ACHN (cell line): ENCODE results near the gene CACNB2.

Experiments used
- DNase-seq: peaks from one replicate; pipeline ENCODE4 v3.0.0-alpha.2; 2015
- in situ Hi-C: cut with HindIII; loops from 2 replicates; pipeline ENCODE4 v1.10.0; 2017; ENCODE audit warnings: low sequenced_read_pairs, low pct_ligation_motif_present, low pct_unique_long_range_greater_than_20kb

Gene CACNB2

GRCh38 chr10:18303851-18304801 is 163.9 kb downstream of the CACNB2 start:
- in situ Hi-C loops: no loop called here
- DNase-seq: no peak

DNA sequence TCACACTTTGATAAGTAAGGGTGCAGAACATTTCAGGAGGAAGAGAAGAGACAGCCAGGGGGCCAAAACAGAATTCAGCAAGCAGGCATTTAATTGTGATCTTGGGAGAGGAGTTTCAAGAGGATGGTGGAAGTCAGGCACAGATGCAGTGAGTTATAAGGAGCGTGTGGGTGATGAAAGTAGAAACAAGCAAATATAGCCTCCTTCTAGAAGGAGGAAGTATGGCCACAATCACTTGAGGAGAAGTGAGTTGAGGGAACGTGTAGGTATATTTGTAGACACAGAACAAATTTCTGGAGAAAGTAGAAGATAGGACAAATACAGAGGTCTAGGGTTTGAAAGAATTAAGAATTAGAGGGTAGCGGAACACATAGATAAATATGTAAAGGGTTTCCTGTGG is 165.8 kb downstream of the CACNB2 start:
- in situ Hi-C loops: no loop called here
- DNase-seq: no peak

GRCh38 chr10:18308600-18308999 is 168.4 kb downstream of the CACNB2 start:
- DNase-seq: no peak
- in situ Hi-C loops: no loop called here

DNA sequence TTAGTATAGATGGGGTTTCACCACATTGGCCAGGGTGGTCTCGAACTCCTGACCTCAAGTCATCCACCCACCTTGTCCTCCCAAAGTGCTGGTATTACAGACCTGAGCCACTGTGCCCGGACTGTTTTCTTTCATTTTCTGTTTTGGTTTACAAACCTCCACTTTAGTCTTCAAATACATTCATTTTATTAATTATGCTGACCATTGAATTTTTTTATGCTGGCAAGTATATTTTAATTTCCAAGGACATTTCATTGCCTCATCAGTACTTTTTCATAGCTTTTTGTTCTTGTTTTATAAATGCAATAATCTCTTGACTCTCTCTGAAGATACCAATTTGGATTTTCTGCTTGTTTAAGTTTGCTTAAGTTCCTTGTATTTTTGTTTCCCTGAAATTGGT is 170.5 kb downstream of the CACNB2 start:
- no peak for DNase-seq
- in situ Hi-C loops: no loop called here

- in situ Hi-C loops: no loop called here
- peak; percentile 28 for DNase-seq
Measured at GRCh38 chr10:18312374-18313139, 172.3 kb downstream of the CACNB2 start.

DNA sequence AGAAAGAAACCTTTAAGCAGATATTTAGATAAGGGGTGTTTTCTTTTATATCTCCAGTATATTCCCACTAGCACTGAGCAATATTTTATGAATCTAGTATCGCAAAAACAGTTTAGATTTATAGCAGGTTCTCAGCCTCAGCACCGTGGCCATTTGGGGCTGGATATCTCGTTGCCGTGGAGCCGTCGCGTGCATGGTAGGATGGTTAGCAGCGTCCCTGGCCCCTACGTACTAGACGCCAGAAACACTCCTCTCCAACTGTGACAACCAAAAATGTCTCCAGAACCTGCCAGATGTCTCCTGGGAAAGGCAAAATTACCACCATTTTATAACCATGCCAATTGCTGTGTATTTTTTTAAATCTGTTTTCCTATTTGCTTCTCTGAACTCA is 172.9 kb downstream of the CACNB2 start:
- DNase-seq: no peak
- in situ Hi-C loops: no loop called here

- no peak for DNase-seq
- in situ Hi-C loops: no loop called here
Measured at GRCh38 chr10:18313626-18314025, 173.4 kb downstream of the CACNB2 start.

GRCh38 chr10:18319628-18320027 is 179.4 kb downstream of the CACNB2 start:
- in situ Hi-C loops: no loop called here
- DNase-seq: no peak

GRCh38 chr10:18321371-18321770 is 181.1 kb downstream of the CACNB2 start:
- in situ Hi-C loops: no loop called here
- no peak for DNase-seq

DNA sequence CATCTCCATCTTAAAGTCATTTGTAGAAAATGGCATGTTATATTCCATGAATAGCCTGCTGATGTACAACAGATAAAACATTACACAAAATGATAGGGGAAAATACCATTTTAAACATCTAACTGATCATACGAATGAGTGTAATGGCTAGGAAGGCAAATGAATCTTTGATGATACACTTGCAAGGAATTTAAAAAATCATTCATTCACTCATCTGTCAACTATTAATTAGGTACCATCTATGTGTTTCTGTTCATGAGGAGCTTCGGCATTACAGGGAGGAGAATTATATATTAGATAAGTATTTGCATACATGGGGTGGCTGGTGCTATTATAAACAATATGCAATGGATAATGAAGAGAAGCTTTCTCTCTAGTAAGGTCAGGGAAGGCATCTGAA is 183.7 kb downstream of the CACNB2 start:
- in situ Hi-C loops: no loop called here
- DNase-seq: no peak

DNA sequence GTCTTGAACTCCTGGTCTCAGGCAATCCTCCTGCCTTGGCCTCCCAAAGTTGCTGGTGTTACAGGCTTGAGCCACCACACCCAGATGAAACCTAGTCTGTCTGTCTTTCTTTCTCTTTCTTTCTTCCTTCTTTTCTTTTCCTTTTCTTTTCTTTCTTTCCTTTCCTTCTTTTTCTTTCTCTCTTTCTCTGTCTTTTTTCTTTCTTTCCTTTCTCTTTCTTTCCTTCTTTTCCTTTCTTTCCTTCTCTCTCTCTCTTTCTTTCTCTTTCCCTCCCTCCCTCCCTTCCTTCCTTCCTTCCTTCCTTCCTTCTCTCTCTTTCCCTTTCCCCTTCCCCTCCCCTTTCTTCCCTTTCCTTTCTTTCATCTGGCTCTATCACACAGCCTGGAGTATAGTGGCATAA is 185.2 kb downstream of the CACNB2 start:
- no peak for DNase-seq
- in situ Hi-C loops: no loop called here

- DNase-seq: no peak
- in situ Hi-C loops: no loop called here
Measured at GRCh38 chr10:18325889-18326531, 185.8 kb downstream of the CACNB2 start.

- in situ Hi-C loops: no loop called here
- no peak for DNase-seq
Measured at GRCh38 chr10:18328941-18329340, 188.7 kb downstream of the CACNB2 start.

GRCh38 chr10:18332048-18332447 is 191.8 kb downstream of the CACNB2 start:
- no peak for DNase-seq

GRCh38 chr10:18332484-18332883 is 192.3 kb downstream of the CACNB2 start:
- no peak for DNase-seq
- in situ Hi-C loops: no loop called here

More at GRCh38 chr10:18332048-18332447, 191.8 kb downstream of the CACNB2 start:
- in situ Hi-C loops: no loop called here

DNA sequence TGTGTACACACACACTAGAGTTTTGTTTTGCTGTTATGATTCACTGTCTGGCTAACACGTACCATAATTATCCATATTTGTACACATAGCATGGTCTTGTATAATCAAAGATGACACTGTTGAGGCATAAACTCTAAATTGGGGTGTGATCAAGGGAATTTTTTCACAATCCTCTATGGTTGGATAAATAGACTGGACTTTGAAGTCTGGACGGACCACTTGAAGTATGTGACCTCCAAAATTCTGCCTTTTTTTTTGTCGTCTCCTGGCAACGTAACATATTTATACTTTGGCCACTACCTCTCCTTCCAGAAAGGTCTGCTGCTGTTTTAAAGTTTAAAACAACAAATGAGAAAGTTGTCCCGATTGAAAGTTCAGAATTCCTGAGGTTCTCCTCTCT is 193.4 kb downstream of the CACNB2 start:
- in situ Hi-C loops: no loop called here
- no peak for DNase-seq

DNA sequence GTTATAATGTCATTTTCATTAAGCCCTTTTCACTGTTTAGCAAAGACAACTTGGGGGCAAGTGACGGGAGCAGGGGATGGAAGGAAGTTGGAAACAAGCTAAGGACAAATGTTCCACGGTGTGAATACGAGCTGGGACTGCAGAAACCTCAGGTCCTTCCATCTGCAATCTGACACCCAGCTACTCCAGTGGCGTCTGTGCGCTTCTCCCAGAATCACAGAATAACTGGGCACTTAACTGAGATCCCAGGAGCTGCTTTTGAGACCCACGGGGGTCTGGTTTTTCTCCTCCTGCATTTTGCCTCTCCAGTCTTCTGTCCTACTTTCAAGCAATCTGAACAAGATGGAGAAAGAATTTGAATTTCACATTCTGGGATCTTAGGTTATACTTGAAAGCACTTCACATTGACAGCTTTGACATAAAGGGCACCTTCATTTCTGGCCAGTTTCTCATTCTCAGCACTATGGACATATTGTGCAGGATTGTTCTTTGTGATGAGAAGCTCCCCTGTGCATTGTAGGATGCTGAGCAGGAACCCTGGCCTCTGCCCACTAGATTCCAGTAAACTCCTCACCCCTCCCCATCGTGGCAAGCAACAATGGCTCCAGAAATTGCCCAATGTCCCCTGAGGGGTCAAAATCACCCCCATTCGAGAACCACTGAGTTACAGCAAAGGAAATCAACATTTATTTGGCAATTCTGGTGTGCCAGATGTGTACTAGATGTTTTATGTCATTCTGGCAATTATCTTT is 194.1 kb downstream of the CACNB2 start:
- in situ Hi-C loops: no loop called here
- DNase-seq: no peak

- in situ Hi-C loops: no loop called here
- peak; percentile 3 for DNase-seq
Measured at GRCh38 chr10:18340496-18341051, 200.3 kb downstream of the CACNB2 start.
